Body of pancreas (tissue), 4 donors: ENCODE measurements around the gene IDS. TPM values are rescaled to one million over a fixed set of nuclear protein-coding genes. Genes with fewer than 3 reads are reported as not detected.
"Not testable (repeated sequence)": the region's sequence is repeated elsewhere in the genome, so short reads cannot be mapped to it uniquely, and the experiment has no call there.

Experiments
- ATAC-seq: fragments of 150-250 bp; one replicate; pipeline ENCODE4 v1.9.1; 2016
- DNase-seq, 4 donors: peaks; one replicate each; pipeline ENCODE4 v3.0.0-alpha.2; 2019
- H3K27ac ChIP-seq, 4 donors: fragments of 200-600 bp; sonication (generic); 1 replicate in 3 of 4; 2 replicates in 1 of 4; pipeline versions ENCODE4 v1.5.1 to v1.6.1; 2016 to 2019; ENCODE audit warnings: mild to moderate bottlenecking in 1 of 4, mixed read lengths in 1 of 4, moderate library complexity in 1 of 4
- H3K27me3 ChIP-seq, 2 donors: fragments of 200-600 bp; sonication (generic); one replicate each; pipeline ENCODE4 v1.6.0; 2016; ENCODE audit warnings: mild to moderate bottlenecking in 1 of 2
- H3K36me3 ChIP-seq, 2 donors: fragments of 200-600 bp; sonication (generic); replicated peaks in 1 of 2; 2 replicates each; pipeline ENCODE4 v1.5.1; 2016; ENCODE audit warnings: low read depth in 2 of 2; ENCODE audit not compliant: insufficient read depth in 1 of 2
- H3K4me1 ChIP-seq: fragments of 200-600 bp; sonication (generic); one replicate; pipeline ENCODE4 v1.6.0; 2016
- H3K4me3 ChIP-seq, 2 donors: fragments of 200-600 bp; sonication (generic); 1 replicate in 1 of 2; 2 replicates in 1 of 2; pipeline ENCODE4 v1.5.1; 2016 to 2019
- H3K9me3 ChIP-seq, 3 donors: fragments of 200-600 bp; sonication (generic); 1 replicate in 2 of 3; 2 replicates in 1 of 3; pipeline ENCODE4 v1.5.1; 2016
- CTCF ChIP-seq, 7 experiments: fragments of 450-650 bp in 4 of 7; fragments of 200-600 bp in 3 of 7; sonication (generic) in 3 of 7; IDR thresholded peaks; one replicate each; pipeline ENCODE4 v1.5.1; 2016 to 2019; ENCODE audit warnings: antibody characterized with exemption in 7 of 7
- POLR2A ChIP-seq, 3 donors: fragments of 450-650 bp; IDR thresholded peaks; one replicate each; pipeline ENCODE4 v1.6.1; 2016; ENCODE audit warnings: antibody characterized with exemption in 3 of 3, mild to moderate bottlenecking in 2 of 3
- WGBS, 2 donors: methylation state at CpG; one replicate each; pipeline ENCODE4 v1.1.5; 2017; 5-methylcytosine and 5-hydroxymethylcytosine counted together
- intact Hi-C: fragments of 100-400 bp; cut with DNase I; formaldehyde crosslinking; loops from one replicate; pipeline ENCODE4 v1.15.1; 2023
- total RNA-seq, 2 donors: library from RNA; depleted of rRNA; stranded (reverse); fragments of >200 nt; gene quantifications; one replicate each; pipeline ENCODE4 v1.1.0, GENCODE V29; 2016

IDS gene
- total RNA-seq, 2 donors from 2014 or later: 39.7 to 49.4 TPM

- WGBS, 2 donors: 20 to 40% methylated on average over 1 to 2 of the region's 2 CpGs
- DNase-seq: peak; percentile 47 to 70 (median 68)
These were observed 17.8 kb upstream of the IDS start for GRCh38 chrX:149522916-149523315.

GRCh38 chrX:149521438-149521837, 16.3 kb upstream of the IDS start:
- WGBS, 2 donors: 65 to 72% methylated on average over 9 of the region's 9 CpGs
- no peak overlapping the region for H3K27ac ChIP-seq
- intact Hi-C loops: no loop called here
- DNase-seq (no peak), ATAC-seq (no peak)
- TF ChIP-seq CTCF (IDR thresholded peaks at IDR 0.05): no peak
- no peak for TF ChIP-seq POLR2A (IDR thresholded peaks at IDR 0.05)
- no peaks in the 10 kb centered on the region for H3K27me3 ChIP-seq
- peaks cover 14% of the 10 kb centered on the region for H3K4me1 ChIP-seq
- no peak overlapping the region for H3K4me3 ChIP-seq
- H3K36me3 ChIP-seq: no peaks in the 10 kb centered on the region
- no peaks in the 10 kb centered on the region for H3K9me3 ChIP-seq

More at GRCh38 chrX:149522916-149523315, 17.8 kb upstream of the IDS start:
- peak overlapping the region in 3 of 4 donors; percentile 40 to 68 (median 53) for H3K27ac ChIP-seq
- no peaks in the 10 kb centered on the region for H3K9me3 ChIP-seq
- no peak overlapping the region for H3K4me3 ChIP-seq
- peaks cover 14% of the 10 kb centered on the region for H3K4me1 ChIP-seq
- intact Hi-C loops: no loop called here
- no peaks in the 10 kb centered on the region for H3K36me3 ChIP-seq
- TF ChIP-seq CTCF (IDR thresholded peaks at IDR 0.05) (no peak), POLR2A (IDR thresholded peaks at IDR 0.05) (no peak)
- H3K27me3 ChIP-seq: no peaks in the 10 kb centered on the region
- ATAC-seq: peak; percentile 91

- H3K27ac ChIP-seq, intact Hi-C loops, ATAC-seq, H3K4me3 ChIP-seq, H3K27me3 ChIP-seq, H3K9me3 ChIP-seq, DNase-seq, H3K36me3 ChIP-seq: not testable (repeated sequence)
- WGBS, 2 donors: 47 to 51% methylated on average over 3 of the region's 3 CpGs
- peaks cover 14% of the 10 kb centered on the region for H3K4me1 ChIP-seq
These were observed 15.7 kb upstream of the IDS start for GRCh38 chrX:149520636-149521277.

- WGBS, 2 donors: 60 to 87% methylated on average over 7 of the region's 7 CpGs
- ATAC-seq: no peak
- intact Hi-C loops: no loop called here
These were observed 13.1 kb upstream of the IDS start for GRCh38 chrX:149518236-149518635.

GRCh38 chrX:149517308-149517707, 12.2 kb upstream of the IDS start:
- Histone ChIP-seq H3K36me3 (no peaks in the 10 kb centered on the region), H3K4me1 (peaks cover 8% of the 10 kb centered on the region), H3K4me3 (no peak overlapping the region), H3K9me3 (no peaks in the 10 kb centered on the region), H3K27ac (no peak overlapping the region), H3K27me3 (no peaks in the 10 kb centered on the region)
- intact Hi-C loops: no loop called here
- DNase-seq (no peak), ATAC-seq (no peak)
- TF ChIP-seq CTCF (IDR thresholded peaks at IDR 0.05): no peak
- WGBS, 2 donors: 83 to 100% methylated on average over 1 of the region's 1 CpG

More at GRCh38 chrX:149518236-149518635, 13.1 kb upstream of the IDS start:
- no peak for DNase-seq
- Histone ChIP-seq H3K4me1 (peaks cover 13% of the 10 kb centered on the region), H3K27me3 (no peaks in the 10 kb centered on the region), H3K9me3 (no peaks in the 10 kb centered on the region), H3K36me3 (no peaks in the 10 kb centered on the region), H3K4me3 (no peak overlapping the region), H3K27ac (no peak overlapping the region)
- no peak for TF ChIP-seq CTCF (IDR thresholded peaks at IDR 0.05)
- no peak for TF ChIP-seq POLR2A (IDR thresholded peaks at IDR 0.05)
